SK-N-SH treated with all-trans-retinoic acid at 6 μM for 48 hours (cell line): ENCODE results near the gene CLEC11A.

Experiments
- ATAC-seq: fragments of 200-7000 bp; cut with Tn5 transposase; 3 replicates; pipeline ENCODE4 v1.9.1; 2020; ENCODE audit warnings: mild to moderate bottlenecking, moderate library complexity
- ARNTL ChIP-seq: fragments of 450-650 bp; formaldehyde crosslinking; IDR thresholded peaks from 2 replicates; pipeline ENCODE4 v1.5.0; 2020; ENCODE audit warnings: low read depth, mild to moderate bottlenecking, moderate library complexity, borderline replicate concordance
- BACH2 ChIP-seq: fragments of 250-450 bp; sonication (Bioruptor Pico); IDR thresholded peaks from 2 replicates; pipeline ENCODE4 v1.9.0; 2021; ENCODE audit warnings: mild to moderate bottlenecking, borderline replicate concordance
- CSDC2 ChIP-seq: fragments of 250-450 bp; sonication (Bioruptor Pico); IDR thresholded peaks from 2 replicates; pipeline ENCODE4 v1.5.0; 2020; ENCODE audit warnings: mild to moderate bottlenecking, moderate library complexity
- ESRRG ChIP-seq: fragments of 250-450 bp; sonication (Bioruptor Pico); IDR thresholded peaks from 2 replicates; pipeline ENCODE4 v1.6.1; 2021; ENCODE audit warnings: mild to moderate bottlenecking
- GLIS3 ChIP-seq: fragments of 250-450 bp; sonication (Bioruptor Pico); IDR thresholded peaks from 2 replicates; pipeline ENCODE4 v1.5.0; 2020; ENCODE audit warnings: mild to moderate bottlenecking, moderate library complexity
- ISL1 ChIP-seq: fragments of 250-450 bp; sonication (Bioruptor Pico); IDR thresholded peaks from 2 replicates; pipeline ENCODE4 v2.1.2; 2022; ENCODE audit warnings: mild to moderate bottlenecking, moderate library complexity
- OSR1 ChIP-seq: fragments of 250-450 bp; sonication (Bioruptor Pico); IDR thresholded peaks from 2 replicates; pipeline ENCODE4 v1.8.0; 2022; ENCODE audit warnings: moderate library complexity, mild to moderate bottlenecking, inconsistent platforms
- PPARA ChIP-seq: fragments of 250-450 bp; sonication (Bioruptor Pico); IDR thresholded peaks from 2 replicates; pipeline ENCODE4 v1.5.0; 2020; ENCODE audit warnings: mild to moderate bottlenecking, borderline replicate concordance
- RARB ChIP-seq: fragments of 250-450 bp; sonication (Bioruptor Pico); IDR thresholded peaks from 2 replicates; pipeline ENCODE4 v1.8.0; 2021; ENCODE audit warnings: mild to moderate bottlenecking, moderate library complexity
- SNAI2 ChIP-seq: fragments of 250-450 bp; sonication (Bioruptor Pico); IDR thresholded peaks from 2 replicates; pipeline ENCODE4 v1.5.0; 2020; ENCODE audit warnings: mild to moderate bottlenecking, moderate library complexity
- TCF4 ChIP-seq: fragments of 250-450 bp; sonication (Bioruptor Pico); IDR thresholded peaks from 2 replicates; pipeline ENCODE4 v1.8.0; 2021; ENCODE audit warnings: mild to moderate bottlenecking, moderate library complexity, borderline replicate concordance
- TOX ChIP-seq: fragments of 250-450 bp; sonication (Bioruptor Pico); IDR thresholded peaks from 2 replicates; pipeline ENCODE4 v1.8.0; 2021; ENCODE audit warnings: mild to moderate bottlenecking, moderate library complexity, borderline replicate concordance
- ZC3H10 ChIP-seq: fragments of 250-450 bp; sonication (Bioruptor Pico); IDR thresholded peaks from 2 replicates; pipeline ENCODE4 v1.5.1; 2021; ENCODE audit warnings: mild to moderate bottlenecking, moderate library complexity
- ZFP3 ChIP-seq: fragments of 250-450 bp; sonication (Bioruptor Pico); IDR thresholded peaks from 2 replicates; pipeline ENCODE4 v1.5.0; 2020; ENCODE audit warnings: mild to moderate bottlenecking, moderate library complexity
- ZFP30 ChIP-seq: fragments of 450-650 bp; formaldehyde crosslinking; IDR thresholded peaks from 2 replicates; pipeline ENCODE4 v1.5.0; 2022; ENCODE audit warnings: mild to moderate bottlenecking, moderate library complexity
- ZNF565 ChIP-seq: fragments of 450-650 bp; formaldehyde crosslinking; conservative IDR thresholded peaks from 2 replicates; pipeline ENCODE4 v1.5.0; 2020; ENCODE audit warnings: low read depth, mild to moderate bottlenecking, moderate library complexity
- ZNF70 ChIP-seq: fragments of 450-650 bp; formaldehyde crosslinking; IDR thresholded peaks from 2 replicates; pipeline ENCODE4 v1.5.0; 2020; ENCODE audit warnings: mild to moderate bottlenecking, moderate library complexity
- ZNF8 ChIP-seq: fragments of 450-650 bp; formaldehyde crosslinking; IDR thresholded peaks from 2 replicates; pipeline ENCODE4 v1.5.0; 2020; ENCODE audit warnings: mild to moderate bottlenecking, moderate library complexity
- TF ChIP-seq, protein P1 (sequence below): fragments of 250-450 bp; sonication (Bioruptor Pico); IDR thresholded peaks from 2 replicates; pipeline ENCODE4 v1.8.0; 2021; ENCODE audit warnings: low read depth, mild to moderate bottlenecking, moderate library complexity, borderline replicate concordance
- TF ChIP-seq, protein P2 (sequence below): fragments of 250-450 bp; sonication (Bioruptor Pico); IDR thresholded peaks from 2 replicates; pipeline ENCODE4 v1.5.1; 2021; ENCODE audit warnings: mild to moderate bottlenecking, moderate library complexity
- TF ChIP-seq, protein P3 (sequence below): fragments of 250-450 bp; sonication (Bioruptor Pico); IDR thresholded peaks from 2 replicates; pipeline ENCODE4 v1.8.0; 2020; ENCODE audit warnings: mild to moderate bottlenecking, moderate library complexity, borderline replicate concordance
- TF ChIP-seq, protein P4 (sequence below): fragments of 250-450 bp; sonication (Bioruptor Pico); IDR thresholded peaks from 2 replicates; pipeline ENCODE4 v1.5.1; 2020; ENCODE audit warnings: low read depth, mild to moderate bottlenecking, moderate library complexity
- TF ChIP-seq, protein P5 (sequence below): fragments of 250-450 bp; sonication (Bioruptor Pico); IDR thresholded peaks from 2 replicates; pipeline ENCODE4 v1.5.0; 2020; ENCODE audit warnings: mild to moderate bottlenecking, moderate library complexity

The CLEC11A gene, protein sequence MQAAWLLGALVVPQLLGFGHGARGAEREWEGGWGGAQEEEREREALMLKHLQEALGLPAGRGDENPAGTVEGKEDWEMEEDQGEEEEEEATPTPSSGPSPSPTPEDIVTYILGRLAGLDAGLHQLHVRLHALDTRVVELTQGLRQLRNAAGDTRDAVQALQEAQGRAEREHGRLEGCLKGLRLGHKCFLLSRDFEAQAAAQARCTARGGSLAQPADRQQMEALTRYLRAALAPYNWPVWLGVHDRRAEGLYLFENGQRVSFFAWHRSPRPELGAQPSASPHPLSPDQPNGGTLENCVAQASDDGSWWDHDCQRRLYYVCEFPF

DNA sequence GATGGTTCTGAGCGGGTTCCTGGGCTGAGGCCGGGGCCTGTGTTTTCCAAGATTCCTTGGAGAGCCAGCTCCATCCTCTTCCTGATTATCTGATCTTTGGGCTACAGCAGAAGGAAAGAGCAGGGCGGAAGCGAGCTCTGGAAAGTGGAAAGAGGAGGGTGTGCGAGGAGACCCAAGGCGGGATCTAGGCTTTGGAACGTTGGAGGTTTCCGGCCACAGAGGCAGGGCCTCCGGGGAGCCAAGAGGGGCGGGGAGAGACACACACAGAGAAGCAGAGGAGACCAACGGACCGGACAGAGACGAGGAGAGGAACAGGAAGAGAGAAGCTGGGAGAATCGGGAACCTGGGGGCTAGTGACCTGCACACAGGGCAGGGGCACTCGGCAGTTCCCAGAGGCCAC lies at the start of gene CLEC11A:
Gene CLEC11A (plus strand): TSS at position 296 of the 400 bp plus-strand sequence. CDS start 162 bp downstream, outside the sequence.
- no peak for TF ChIP-seq TOX (CRISPR knock-in tag)
- no peak for TF ChIP-seq CSDC2 (CRISPR knock-in tag)
- no peak for ATAC-seq

DNA sequence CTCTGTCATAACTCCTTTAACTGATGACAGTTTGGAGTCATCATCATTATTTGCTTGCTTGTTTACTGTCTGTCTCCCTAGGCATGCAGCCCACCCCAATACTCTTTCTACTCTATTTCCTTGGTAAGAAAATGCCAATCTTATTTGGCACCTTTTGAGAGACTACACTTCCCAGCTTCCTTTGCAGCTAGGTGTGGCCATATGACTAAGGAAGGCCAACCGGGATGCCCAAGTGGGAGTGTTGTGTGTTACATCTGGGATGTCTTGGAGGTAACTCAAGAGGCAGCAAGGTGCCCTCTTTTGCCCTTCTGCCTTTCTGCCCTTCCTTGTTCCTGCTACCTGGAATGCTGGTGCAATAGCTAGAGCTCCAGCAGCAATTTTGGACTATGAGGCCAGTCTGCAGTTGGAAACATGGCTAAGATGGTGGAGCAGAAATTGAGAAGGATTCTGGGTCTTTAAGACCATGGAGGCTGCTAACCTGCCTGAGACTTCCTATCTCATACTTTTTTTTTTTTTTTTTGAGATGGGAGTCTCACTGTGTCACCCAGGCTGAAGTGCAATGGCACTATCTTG lies 46.5 kb upstream of the CLEC11A start:
- no peak for TF ChIP-seq SNAI2 (CRISPR knock-in tag)
- TF ChIP-seq ISL1 (CRISPR knock-in tag), result no peak
- no peak for TF ChIP-seq ZNF565 (CRISPR knock-in tag)
- TF ChIP-seq TCF4 (CRISPR knock-in tag), result no peak
- no peak for TF ChIP-seq ZC3H10 (CRISPR knock-in tag)
- TF ChIP-seq ZNF8 (CRISPR knock-in tag), result no peak
- TF ChIP-seq ARNTL (CRISPR knock-in tag), result no peak
- TF ChIP-seq ZNF70, result no peak
- TF ChIP-seq BACH2 (CRISPR knock-in tag), result no peak
- TF ChIP-seq, protein P1, sequence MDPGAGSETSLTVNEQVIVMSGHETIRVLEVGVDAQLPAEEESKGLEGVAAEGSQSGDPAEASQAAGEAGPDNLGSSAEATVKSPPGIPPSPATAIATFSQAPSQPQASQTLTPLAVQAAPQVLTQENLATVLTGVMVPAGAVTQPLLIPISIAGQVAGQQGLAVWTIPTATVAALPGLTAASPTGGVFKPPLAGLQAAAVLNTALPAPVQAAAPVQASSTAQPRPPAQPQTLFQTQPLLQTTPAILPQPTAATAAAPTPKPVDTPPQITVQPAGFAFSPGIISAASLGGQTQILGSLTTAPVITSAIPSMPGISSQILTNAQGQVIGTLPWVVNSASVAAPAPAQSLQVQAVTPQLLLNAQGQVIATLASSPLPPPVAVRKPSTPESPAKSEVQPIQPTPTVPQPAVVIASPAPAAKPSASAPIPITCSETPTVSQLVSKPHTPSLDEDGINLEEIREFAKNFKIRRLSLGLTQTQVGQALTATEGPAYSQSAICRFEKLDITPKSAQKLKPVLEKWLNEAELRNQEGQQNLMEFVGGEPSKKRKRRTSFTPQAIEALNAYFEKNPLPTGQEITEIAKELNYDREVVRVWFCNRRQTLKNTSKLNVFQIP, result no peak
- TF ChIP-seq GLIS3 (CRISPR knock-in tag), result no peak
- TF ChIP-seq PPARA (CRISPR knock-in tag), result no peak
- TF ChIP-seq, protein P2, sequence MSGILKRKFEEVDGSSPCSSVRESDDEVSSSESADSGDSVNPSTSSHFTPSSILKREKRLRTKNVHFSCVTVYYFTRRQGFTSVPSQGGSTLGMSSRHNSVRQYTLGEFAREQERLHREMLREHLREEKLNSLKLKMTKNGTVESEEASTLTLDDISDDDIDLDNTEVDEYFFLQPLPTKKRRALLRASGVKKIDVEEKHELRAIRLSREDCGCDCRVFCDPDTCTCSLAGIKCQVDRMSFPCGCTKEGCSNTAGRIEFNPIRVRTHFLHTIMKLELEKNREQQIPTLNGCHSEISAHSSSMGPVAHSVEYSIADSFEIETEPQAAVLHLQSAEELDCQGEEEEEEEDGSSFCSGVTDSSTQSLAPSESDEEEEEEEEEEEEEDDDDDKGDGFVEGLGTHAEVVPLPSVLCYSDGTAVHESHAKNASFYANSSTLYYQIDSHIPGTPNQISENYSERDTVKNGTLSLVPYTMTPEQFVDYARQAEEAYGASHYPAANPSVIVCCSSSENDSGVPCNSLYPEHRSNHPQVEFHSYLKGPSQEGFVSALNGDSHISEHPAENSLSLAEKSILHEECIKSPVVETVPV, result no peak
- no peak for TF ChIP-seq ZFP3 (CRISPR knock-in tag)
- no peak for TF ChIP-seq CSDC2 (CRISPR knock-in tag)
- TF ChIP-seq TOX (CRISPR knock-in tag), result no peak
- TF ChIP-seq, all 23 proteins: peak for 0

DNA sequence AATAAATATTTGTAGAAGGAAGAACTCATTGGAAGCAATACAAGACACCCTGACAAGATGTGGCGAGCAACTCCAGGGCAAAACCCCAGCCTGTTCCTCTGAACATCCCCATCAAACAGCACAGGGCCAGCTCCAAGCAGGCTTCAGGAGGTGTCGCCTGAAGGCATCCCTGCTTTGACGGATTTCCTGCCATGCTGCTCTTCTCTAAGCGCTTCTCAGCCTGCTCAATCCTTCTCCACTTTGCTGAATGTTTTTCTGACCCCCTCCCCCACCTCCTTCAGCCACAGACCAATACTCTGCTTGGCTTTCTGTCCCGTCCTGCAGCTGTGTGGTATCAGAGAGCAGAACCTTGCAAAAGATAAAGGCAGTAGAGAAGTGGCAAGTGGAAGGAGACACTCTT lies 45.5 kb upstream of the CLEC11A start:
- TF ChIP-seq ZNF70, result no peak
- TF ChIP-seq ESRRG (CRISPR knock-in tag), result no peak
- no peak for TF ChIP-seq OSR1
- TF ChIP-seq ZFP3 (CRISPR knock-in tag), result no peak
- TF ChIP-seq, protein P3, sequence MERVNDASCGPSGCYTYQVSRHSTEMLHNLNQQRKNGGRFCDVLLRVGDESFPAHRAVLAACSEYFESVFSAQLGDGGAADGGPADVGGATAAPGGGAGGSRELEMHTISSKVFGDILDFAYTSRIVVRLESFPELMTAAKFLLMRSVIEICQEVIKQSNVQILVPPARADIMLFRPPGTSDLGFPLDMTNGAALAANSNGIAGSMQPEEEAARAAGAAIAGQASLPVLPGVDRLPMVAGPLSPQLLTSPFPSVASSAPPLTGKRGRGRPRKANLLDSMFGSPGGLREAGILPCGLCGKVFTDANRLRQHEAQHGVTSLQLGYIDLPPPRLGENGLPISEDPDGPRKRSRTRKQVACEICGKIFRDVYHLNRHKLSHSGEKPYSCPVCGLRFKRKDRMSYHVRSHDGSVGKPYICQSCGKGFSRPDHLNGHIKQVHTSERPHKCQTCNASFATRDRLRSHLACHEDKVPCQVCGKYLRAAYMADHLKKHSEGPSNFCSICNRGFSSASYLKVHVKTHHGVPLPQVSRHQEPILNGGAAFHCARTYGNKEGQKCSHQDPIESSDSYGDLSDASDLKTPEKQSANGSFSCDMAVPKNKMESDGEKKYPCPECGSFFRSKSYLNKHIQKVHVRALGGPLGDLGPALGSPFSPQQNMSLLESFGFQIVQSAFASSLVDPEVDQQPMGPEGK (CRISPR knock-in tag), result no peak
- no peak for TF ChIP-seq ZFP30 (CRISPR knock-in tag)
- TF ChIP-seq RARB (CRISPR knock-in tag), result no peak
- no peak for TF ChIP-seq TCF4 (CRISPR knock-in tag)
- TF ChIP-seq SNAI2 (CRISPR knock-in tag), result no peak
- TF ChIP-seq PPARA (CRISPR knock-in tag), result no peak
- no peak for TF ChIP-seq ARNTL (CRISPR knock-in tag)
- TF ChIP-seq ZC3H10 (CRISPR knock-in tag), result no peak
- TF ChIP-seq, protein P4, sequence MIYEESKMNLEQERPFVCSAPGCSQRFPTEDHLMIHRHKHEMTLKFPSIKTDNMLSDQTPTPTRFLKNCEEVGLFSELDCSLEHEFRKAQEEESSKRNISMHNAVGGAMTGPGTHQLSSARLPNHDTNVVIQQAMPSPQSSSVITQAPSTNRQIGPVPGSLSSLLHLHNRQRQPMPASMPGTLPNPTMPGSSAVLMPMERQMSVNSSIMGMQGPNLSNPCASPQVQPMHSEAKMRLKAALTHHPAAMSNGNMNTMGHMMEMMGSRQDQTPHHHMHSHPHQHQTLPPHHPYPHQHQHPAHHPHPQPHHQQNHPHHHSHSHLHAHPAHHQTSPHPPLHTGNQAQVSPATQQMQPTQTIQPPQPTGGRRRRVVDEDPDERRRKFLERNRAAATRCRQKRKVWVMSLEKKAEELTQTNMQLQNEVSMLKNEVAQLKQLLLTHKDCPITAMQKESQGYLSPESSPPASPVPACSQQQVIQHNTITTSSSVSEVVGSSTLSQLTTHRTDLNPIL, result no peak
- no peak for TF ChIP-seq ISL1 (CRISPR knock-in tag)
- TF ChIP-seq BACH2 (CRISPR knock-in tag), result no peak
- TF ChIP-seq, protein P1, result no peak
- TF ChIP-seq TOX (CRISPR knock-in tag), result no peak
- TF ChIP-seq, protein P5, sequence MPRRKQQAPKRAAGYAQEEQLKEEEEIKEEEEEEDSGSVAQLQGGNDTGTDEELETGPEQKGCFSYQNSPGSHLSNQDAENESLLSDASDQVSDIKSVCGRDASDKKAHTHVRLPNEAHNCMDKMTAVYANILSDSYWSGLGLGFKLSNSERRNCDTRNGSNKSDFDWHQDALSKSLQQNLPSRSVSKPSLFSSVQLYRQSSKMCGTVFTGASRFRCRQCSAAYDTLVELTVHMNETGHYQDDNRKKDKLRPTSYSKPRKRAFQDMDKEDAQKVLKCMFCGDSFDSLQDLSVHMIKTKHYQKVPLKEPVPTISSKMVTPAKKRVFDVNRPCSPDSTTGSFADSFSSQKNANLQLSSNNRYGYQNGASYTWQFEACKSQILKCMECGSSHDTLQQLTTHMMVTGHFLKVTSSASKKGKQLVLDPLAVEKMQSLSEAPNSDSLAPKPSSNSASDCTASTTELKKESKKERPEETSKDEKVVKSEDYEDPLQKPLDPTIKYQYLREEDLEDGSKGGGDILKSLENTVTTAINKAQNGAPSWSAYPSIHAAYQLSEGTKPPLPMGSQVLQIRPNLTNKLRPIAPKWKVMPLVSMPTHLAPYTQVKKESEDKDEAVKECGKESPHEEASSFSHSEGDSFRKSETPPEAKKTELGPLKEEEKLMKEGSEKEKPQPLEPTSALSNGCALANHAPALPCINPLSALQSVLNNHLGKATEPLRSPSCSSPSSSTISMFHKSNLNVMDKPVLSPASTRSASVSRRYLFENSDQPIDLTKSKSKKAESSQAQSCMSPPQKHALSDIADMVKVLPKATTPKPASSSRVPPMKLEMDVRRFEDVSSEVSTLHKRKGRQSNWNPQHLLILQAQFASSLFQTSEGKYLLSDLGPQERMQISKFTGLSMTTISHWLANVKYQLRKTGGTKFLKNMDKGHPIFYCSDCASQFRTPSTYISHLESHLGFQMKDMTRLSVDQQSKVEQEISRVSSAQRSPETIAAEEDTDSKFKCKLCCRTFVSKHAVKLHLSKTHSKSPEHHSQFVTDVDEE (CRISPR knock-in tag), result no peak
- no peak for TF ChIP-seq CSDC2 (CRISPR knock-in tag)
- no peak for TF ChIP-seq GLIS3 (CRISPR knock-in tag)
- TF ChIP-seq, all 23 proteins: peak for 0
- ATAC-seq, result no peak

More for the DNA sequence above, 46.5 kb upstream of the CLEC11A start:
- no peak for ATAC-seq
